Myometrial cell (primary cell): Measurements from ENCODE around the gene OAS2. TPM values are rescaled to one million over a fixed set of nuclear protein-coding genes. Genes with fewer than 3 reads are reported as not detected.

Source experiments
- total RNA-seq: library from RNA; depleted of rRNA; stranded (reverse); fragments of >200 nt; gene quantifications from 2 replicates; pipeline ENCODE4 v1.2.3, GENCODE V29; 2015

Gene OAS2
- total RNA-seq = 1.2 and 3.2 TPM in 2 replicates

DNA sequence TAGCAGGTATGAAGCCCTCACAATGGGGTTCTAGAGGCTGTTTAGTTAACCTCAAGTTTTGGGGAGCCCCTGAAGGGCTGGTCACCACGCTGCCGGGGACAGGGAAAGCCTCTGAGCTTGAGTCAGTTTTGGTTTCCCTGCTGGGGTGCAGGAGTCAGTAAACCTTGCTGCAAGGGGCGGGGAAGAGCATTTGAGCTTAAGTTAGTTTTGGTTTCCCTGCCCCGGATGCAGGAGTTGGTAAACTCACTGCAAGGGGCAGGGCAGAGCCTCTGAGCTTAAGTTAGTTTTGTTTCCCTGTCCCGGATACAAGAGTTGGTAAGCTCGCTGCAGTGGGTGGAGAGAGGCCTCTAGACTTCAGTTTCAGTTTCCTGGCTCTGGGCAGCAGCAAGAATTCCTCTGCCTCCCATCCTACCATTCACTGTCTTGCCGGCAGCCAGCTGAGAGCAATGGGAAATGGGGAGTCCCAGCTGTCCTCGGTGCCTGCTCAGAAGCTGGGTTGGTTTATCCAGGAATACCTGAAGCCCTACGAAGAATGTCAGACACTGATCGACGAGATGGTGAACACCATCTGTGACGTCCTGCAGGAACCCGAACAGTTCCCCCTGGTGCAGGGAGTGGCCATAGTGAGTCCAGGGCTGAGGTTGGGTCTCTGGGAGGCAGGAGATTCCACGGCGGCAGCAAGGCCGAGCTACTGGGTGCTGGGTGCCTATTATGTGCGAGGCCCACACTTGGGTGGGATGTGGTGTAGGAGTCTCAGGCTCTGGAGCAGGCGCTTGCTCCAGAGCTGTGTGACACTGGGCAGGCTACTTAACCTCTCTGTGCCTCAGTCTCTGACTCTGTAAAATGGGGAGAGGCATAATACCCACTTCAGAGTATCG is at the start of gene OAS2:
Gene OAS2, plus strand, starts transcription at position 357 of the 878 bp plus-strand sequence. Its CDS starts 90 bp downstream, at position 447.

GRCh38 chr12:112937741-112938719 is 40.3 kb upstream of the OAS2 start, which contains the start of gene OAS3:
OAS3 (plus strand) TSS chr12:112938474; CDS start chr12:112938531, 57 bp downstream.

DNA sequence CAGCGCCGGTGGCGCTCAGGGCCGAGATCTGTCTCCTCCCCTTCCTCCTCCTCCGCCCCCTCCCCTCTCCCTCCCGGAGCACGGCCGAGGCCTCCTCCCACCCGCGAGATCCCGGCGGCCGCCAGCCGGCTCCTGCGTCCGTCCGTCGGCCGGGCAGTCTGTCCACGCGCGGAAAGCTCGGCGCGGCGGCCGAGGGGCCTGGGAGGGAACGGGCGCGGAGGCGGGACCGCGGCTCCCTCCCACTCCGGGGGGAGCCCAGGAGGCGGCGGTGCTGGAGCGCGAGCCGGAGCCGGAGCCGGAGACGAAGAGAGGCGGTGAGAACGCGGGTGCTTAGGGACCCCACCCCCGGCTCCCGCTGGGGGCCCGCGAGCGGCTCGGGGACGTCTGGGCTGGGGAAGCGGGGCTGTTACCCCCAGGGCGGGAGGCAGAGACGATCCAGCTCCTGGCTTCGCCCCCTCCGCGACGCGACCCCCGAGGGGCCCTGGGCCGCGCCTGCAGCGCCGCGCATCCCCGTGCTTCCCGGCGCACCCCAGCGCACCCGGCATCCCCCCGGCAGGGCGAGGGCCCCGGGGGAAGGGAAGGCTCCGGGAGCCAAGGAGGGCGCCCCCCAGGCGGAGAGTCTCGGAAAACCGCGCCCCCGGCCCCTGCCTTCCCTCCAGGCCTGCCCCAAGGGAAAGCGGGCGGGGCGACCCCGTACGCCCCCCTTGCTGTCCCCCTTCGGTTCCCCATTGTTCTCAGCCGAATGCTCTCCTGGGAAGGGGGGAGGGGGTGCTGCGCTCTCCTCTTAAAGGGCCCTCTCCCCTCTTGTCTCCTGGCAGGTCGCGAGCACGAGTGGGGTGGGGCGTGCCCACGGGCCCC is 78.5 kb downstream of the OAS2 start, which contains the start of gene DTX1:
Gene DTX1, plus strand, starts transcription at position 100 of the 858 bp plus-strand sequence. CDS start 1,463 bp downstream, outside the sequence.

Other genes with a start within 250 kb of the OAS2 start
- not detected in 2 replicates for gene RPH3A, start 186.8 kb upstream of the OAS2 start, total RNA-seq
- 0.18 TPM in 1 of 2 replicates, not detected in the other for gene OAS1, start 71.6 kb upstream of the OAS2 start, total RNA-seq
- 20.2 TPM in 2 replicates for gene OAS3, start 40.0 kb upstream of the OAS2 start, total RNA-seq
- gene DTX1, start 78.2 kb downstream of the OAS2 start, total RNA-seq = not detected in 2 replicates
- gene RASAL1, start 157.2 kb downstream of the OAS2 start, total RNA-seq = not detected in 2 replicates
- gene CFAP73, start 171.2 kb downstream of the OAS2 start, total RNA-seq = not detected in 2 replicates
- 87.4 and 108 TPM in 2 replicates for gene DDX54, start 207.0 kb downstream of the OAS2 start, total RNA-seq
- gene RITA1, start 207.2 kb downstream of the OAS2 start, total RNA-seq = 24.5 and 34.9 TPM in 2 replicates
- gene TPCN1, start 242.9 kb downstream of the OAS2 start, total RNA-seq = 16.7 and 19.0 TPM in 2 replicates